Fibroblast of the conjunctiva (primary cell): Measurements from ENCODE around the gene NHERF2.

ENCODE experiments used
- DNase-seq: peaks from one replicate; pipeline ENCODE4 v3.0.0-alpha.2; 2010; ENCODE audit warnings: low read depth

The NHERF2 gene

DNA sequence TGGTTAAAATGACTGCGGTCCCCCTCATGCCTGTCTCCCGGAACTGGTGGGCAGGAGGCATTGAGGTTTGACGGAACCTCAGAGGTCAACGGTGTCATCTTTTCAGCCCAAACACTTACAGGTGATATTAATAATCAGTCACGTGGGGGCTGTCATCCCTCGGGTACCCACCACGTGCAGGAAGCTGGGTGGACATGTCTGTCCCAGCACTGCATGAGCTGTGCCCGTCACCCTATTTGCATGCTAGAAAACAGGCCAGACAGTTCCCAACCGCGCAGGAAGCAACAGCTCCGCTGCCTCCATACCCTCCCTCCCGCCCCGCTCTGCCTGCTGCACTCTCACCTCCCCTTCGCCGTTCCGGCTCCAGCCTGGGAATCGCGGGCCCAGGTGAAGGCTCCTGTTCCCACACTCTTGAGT lies 35.6 kb upstream of the NHERF2 start:
- no peak for DNase-seq

DNA sequence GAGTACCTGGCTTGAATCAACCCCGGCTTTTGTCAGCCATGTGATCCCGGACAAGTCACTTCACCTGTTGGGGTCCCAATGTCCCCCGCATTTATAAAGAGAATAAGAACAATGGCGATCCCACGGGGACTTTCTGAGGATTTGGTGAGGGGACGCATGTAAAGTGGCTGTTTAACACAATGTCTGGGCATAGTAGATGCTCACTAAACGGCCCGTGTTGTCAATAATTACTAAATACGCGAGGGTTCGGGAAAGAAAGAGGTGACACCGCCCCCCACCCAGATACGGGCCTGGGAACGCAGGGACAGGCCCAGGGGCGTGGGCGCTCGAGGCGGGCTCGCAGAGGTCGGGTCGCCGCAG lies 35.1 kb upstream of the NHERF2 start:
- DNase-seq = no peak

GRCh38 chr16:1991948-1992703 lies 34.6 kb upstream of the NHERF2 start:
- peak; percentile 84 for DNase-seq

- DNase-seq = no peak
Measured at GRCh38 chr16:1992704-1993317, 33.9 kb upstream of the NHERF2 start.

- no peak for DNase-seq
Measured at GRCh38 chr16:1993731-1994131, 33.0 kb upstream of the NHERF2 start.

GRCh38 chr16:1997494-1998359 lies 29.0 kb upstream of the NHERF2 start:
- no peak for DNase-seq

DNA sequence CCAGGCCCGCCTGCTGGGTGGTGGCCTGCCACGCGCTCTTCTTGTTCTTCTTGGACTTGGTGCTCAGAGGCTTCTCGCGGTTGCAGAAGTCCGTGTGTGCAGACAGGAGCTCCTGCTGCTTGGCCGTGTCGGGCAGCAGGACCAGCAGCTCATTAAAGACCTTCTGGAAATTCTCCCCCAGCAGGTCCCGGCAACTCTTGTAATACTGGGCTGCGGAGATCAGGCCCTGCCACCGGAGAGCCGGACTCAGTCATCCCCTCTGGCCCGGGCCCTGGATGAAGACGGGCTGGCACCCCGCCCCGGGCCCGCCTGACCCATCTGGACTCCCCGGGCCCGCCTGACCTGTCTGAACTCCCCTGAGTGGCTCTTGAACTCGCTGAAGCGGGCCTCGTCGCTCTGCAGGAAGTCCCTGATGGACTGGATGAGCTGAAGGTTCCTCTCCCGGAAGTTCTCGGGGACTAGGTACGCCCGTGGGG lies 28.3 kb upstream of the NHERF2 start:
- no peak for DNase-seq

- no peak for DNase-seq
Measured at GRCh38 chr16:1998852-1999801, 27.6 kb upstream of the NHERF2 start.

DNA sequence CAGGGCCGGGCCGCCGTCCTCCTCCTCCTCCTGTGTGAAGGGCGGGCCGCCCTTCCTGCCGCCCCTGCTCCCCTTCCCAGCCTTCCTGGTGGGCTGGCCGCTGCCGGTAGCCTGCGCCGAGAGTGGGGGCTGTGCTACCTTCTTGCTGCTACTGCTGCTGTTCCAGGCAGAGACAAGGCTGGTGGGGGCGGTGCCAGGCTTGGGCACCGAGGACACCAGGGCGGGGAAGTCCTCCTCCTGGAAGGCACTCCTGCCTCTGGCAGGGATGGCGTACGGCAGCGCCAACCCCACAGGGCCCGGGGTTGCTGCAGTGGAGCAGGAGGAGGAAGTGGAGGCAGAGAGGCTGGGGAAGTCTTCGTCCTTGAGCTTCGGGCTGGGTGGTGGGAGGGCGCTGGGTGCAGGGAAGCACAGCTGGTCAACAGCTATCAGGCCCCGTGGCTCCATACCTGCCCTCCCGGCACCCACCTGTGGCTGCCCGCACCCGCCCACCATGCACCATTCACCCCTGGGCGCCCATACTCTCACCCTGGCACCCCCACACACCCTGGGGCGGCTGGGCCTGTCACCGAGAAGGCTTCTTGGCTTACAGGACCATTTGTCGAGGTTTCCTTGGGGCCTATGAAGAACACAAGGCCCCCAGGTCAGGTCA lies 26.7 kb upstream of the NHERF2 start:
- no peak for DNase-seq

- DNase-seq = no peak
Measured at GRCh38 chr16:2001035-2001434, 25.7 kb upstream of the NHERF2 start.

DNA sequence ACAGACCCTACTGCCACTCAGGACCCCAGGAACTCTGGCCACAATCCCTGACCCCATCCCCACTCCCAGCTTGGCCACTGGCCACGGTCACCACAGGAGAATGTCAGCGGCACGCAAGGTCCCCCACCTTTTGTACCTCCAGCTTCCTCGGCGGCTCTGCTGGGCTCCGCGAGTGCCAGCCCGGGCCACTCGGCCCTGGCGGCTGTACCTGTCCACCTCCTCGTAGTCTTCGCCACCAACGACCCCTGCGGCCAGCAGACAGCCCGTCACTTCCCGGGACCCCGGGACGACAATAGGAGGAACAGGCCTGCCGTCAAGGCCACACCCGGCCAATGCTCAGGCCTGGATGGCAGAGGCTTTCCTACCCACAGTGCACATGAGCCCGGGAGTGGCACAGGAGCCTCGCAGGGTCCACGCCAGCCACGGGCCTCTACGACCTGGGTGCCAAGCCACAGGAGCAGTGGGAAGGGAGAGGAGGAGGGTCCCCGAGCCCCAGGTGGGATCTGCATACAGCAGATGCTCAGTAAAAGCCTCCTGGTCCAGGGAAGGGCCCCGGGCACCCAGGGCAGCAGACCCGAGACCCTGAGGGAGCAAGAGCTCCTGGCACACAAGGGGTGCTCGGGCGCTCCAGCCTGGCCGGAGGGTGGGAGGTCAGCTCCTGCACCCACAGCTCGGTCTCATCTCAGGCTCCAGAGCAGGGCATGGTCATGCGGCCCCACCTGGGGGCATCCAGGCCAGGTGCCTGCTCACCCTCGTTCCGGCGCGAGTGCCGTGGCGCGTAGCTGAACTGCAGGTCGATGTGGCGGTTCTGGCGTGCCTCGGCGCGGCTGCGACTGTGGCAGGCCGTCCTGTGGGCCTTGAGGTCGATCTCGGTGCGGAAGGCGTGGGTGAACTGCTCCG lies 25.0 kb upstream of the NHERF2 start:
- no peak for DNase-seq

GRCh38 chr16:2002406-2003230 lies 24.1 kb upstream of the NHERF2 start:
- DNase-seq = no peak

DNA sequence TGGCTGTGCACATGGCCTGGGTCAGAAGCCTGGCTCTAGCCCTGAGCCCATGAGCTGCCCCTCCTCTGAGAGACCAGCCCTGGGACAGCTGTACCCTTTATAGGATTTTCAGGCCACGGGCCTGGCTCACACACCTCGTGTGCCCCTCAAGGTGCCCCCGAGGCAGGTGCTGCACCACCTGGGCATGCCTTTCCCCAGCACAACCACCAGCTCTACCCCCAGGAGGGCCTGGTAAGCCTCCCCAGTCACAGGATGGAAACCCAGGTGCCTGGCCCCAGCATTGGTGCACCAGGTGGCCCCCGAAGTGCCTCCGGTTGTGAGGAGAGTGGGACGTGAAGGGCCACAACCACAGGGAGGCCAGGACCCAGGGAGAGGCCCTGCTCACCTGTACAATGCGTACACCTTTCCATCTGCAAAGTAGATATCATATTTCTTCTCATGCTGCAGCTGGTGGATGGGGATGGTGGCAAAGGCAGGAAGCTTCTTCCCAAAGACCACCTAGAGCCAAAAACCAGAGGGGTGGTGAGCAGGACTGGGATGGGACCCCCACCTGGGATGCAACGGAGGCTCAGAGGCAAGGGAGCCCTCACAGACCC lies 23.4 kb upstream of the NHERF2 start:
- no peak for DNase-seq

- DNase-seq = peak; percentile 72
Measured at GRCh38 chr16:2003827-2004641, 22.7 kb upstream of the NHERF2 start.

DNA sequence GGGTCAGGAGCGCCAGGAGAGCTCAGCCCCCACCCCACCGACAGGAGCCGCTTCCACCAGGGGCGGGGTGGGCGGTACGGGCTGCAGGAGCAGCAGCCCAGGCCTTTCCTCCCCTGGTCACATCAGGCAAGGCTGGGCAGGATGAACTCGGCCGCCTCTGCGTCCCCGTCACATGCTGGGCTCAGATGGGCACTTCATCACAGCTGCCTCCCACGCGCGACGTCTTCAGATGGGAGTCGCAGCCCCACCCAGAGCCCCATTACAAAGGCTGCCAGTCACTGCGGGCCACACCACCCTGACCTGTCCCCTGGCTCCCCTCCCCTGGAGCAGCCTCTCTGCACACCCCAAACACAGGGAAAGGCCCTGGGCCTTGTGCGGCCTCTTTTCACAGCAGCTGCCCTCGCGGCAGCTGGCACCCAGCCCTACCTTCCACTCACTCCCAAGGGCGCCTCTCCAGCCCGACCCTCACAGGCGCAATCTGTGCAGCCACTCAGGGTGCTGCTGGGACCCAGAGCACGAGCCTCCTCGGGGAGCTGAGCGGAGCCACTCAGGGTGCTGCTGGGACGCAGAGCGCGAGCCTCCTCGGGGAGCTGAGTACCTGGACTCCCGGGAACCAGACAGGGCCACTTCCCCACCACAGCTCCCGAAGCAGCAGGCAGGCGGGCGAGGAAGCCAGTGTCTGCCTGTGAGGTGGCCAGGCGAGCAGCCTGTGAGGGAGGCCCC lies 21.7 kb upstream of the NHERF2 start:
- no peak for DNase-seq

DNA sequence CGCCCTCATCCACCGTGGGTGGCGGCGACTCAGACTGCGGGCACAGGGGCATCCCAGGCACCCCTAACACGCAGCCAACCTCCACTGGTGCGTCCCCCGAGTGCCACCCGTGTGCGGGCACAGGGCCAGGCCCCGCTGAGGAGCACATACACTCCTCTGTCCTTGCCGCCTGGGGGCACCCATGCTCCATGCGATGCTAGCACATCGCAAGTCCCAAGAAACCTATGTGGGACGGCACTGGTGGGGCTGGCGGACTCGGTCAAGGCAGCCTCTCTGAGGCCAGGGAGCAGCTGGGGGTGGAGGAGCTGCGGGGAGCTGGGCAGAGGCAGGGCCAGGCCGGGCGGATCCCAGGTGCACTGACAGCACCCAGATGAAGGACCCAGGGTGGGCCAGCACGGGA lies 21.1 kb upstream of the NHERF2 start:
- no peak for DNase-seq

- no peak for DNase-seq
Measured at GRCh38 chr16:2006317-2006716, 20.4 kb upstream of the NHERF2 start.
